RWPE2 (cell line): ENCODE measurements around the gene ARMC10.

ENCODE experiments used
- ATAC-seq: fragments of 200-7000 bp; cut with Tn5 transposase; 3 replicates; pipeline ENCODE4 v1.9.1; 2021; ENCODE audit warnings: low read depth
- DNase-seq: peaks from one replicate; pipeline ENCODE4 v3.0.0-alpha.2; 2020; ENCODE audit warnings: low spot score
- H3K27ac ChIP-seq: fragments of 450-650 bp; 2 replicates; pipeline ENCODE4 v1.5.1; 2017; ENCODE audit warnings: mild to moderate bottlenecking; ENCODE audit not compliant: poor library complexity, severe bottlenecking
- H3K27me3 ChIP-seq: fragments of 250-450 bp; sonication (Bioruptor Pico); 2 replicates; pipeline ENCODE4 v1.5.1; 2021; ENCODE audit warnings: mild to moderate bottlenecking, moderate library complexity; ENCODE audit not compliant: insufficient read depth, poor library complexity, severe bottlenecking
- H3K36me3 ChIP-seq: fragments of 250-450 bp; sonication (Bioruptor Pico); 2 replicates; pipeline ENCODE4 v1.5.1; 2020; ENCODE audit warnings: low read depth, mild to moderate bottlenecking, moderate library complexity
- H3K4me1 ChIP-seq: fragments of 250-450 bp; sonication (Bioruptor Pico); 2 replicates; pipeline ENCODE4 v1.5.1; 2021; ENCODE audit warnings: mild to moderate bottlenecking, moderate library complexity; ENCODE audit not compliant: insufficient read depth, poor library complexity, severe bottlenecking
- H3K4me3 ChIP-seq: fragments of 250-450 bp; sonication (Bioruptor Pico); 2 replicates; pipeline ENCODE4 v1.5.1; 2021; ENCODE audit warnings: mild to moderate bottlenecking, moderate library complexity; ENCODE audit not compliant: severe bottlenecking
- H3K9me3 ChIP-seq: fragments of 250-450 bp; sonication (Bioruptor Pico); 2 replicates; pipeline ENCODE4 v1.5.1; 2021; ENCODE audit warnings: mild to moderate bottlenecking, moderate library complexity; ENCODE audit not compliant: severe bottlenecking
- CTCF ChIP-seq: fragments of 450-650 bp; IDR thresholded peaks from one replicate; pipeline ENCODE4 v1.5.1; 2017; ENCODE audit warnings: mild to moderate bottlenecking, moderate library complexity; ENCODE audit not compliant: poor library complexity, severe bottlenecking

The ARMC10 gene

GRCh38 chr7:103114576-103115008, 39.7 kb downstream of the ARMC10 start:
- Histone ChIP-seq H3K27me3 (no peaks in the 10 kb centered on the region), H3K27ac (no peak overlapping the region), H3K9me3 (no peaks in the 10 kb centered on the region), H3K4me3 (no peak overlapping the region), H3K4me1 (peaks cover 4% of the 10 kb centered on the region), H3K36me3 (peaks cover 6% of the 10 kb centered on the region; the same call in 1 of the 2 replicates)
- TF ChIP-seq CTCF = no peak
- ATAC-seq (no peak), DNase-seq (no peak)

- Histone ChIP-seq H3K4me1 (peaks cover 4% of the 10 kb centered on the region), H3K27ac (no peak overlapping the region), H3K36me3 (peaks cover 13% of the 10 kb centered on the region; the same call in 1 of the 2 replicates), H3K9me3 (no peaks in the 10 kb centered on the region), H3K4me3 (no peak overlapping the region), H3K27me3 (no peaks in the 10 kb centered on the region)
- DNase-seq (no peak), ATAC-seq (no peak)
- no peak for TF ChIP-seq CTCF
Measured at GRCh38 chr7:103115771-103116170, 40.8 kb downstream of the ARMC10 start.

GRCh38 chr7:103116511-103116910, 41.6 kb downstream of the ARMC10 start:
- Histone ChIP-seq H3K36me3 (peaks cover 13% of the 10 kb centered on the region; the same call in 1 of the 2 replicates), H3K9me3 (no peaks in the 10 kb centered on the region), H3K4me3 (no peak overlapping the region), H3K4me1 (peaks cover 4% of the 10 kb centered on the region), H3K27me3 (no peaks in the 10 kb centered on the region), H3K27ac (no peak overlapping the region)
- DNase-seq = no peak
- TF ChIP-seq CTCF = no peak
- ATAC-seq = no peak

- TF ChIP-seq CTCF = no peak
- ATAC-seq = no peak
- Histone ChIP-seq H3K27ac (no peak overlapping the region), H3K9me3 (no peaks in the 10 kb centered on the region), H3K4me3 (no peak overlapping the region), H3K4me1 (peaks cover 4% of the 10 kb centered on the region), H3K27me3 (no peaks in the 10 kb centered on the region), H3K36me3 (peaks cover 13% of the 10 kb centered on the region; the same call in 1 of the 2 replicates)
- no peak for DNase-seq
Measured at GRCh38 chr7:103116991-103117390, 42.1 kb downstream of the ARMC10 start.

- no peak overlapping the region for H3K4me3 ChIP-seq
- ATAC-seq (no peak), DNase-seq (no peak)
- peaks cover 13% of the 10 kb centered on the region; the same call in 1 of the 2 replicates for H3K36me3 ChIP-seq
- no peaks in the 10 kb centered on the region for H3K9me3 ChIP-seq
- H3K27me3 ChIP-seq = no peaks in the 10 kb centered on the region
- H3K27ac ChIP-seq = no peak overlapping the region
- peaks cover 4% of the 10 kb centered on the region for H3K4me1 ChIP-seq
- TF ChIP-seq CTCF = no peak
Measured at GRCh38 chr7:103117465-103117864, 42.5 kb downstream of the ARMC10 start.
